CD4-positive, alpha-beta T cell treated with Interleukin-12 subunit alpha and Interleukin-12 subunit beta, for 1 hour (primary cell): Measurements from ENCODE around the gene PPP4C.

Source experiments
- DNase-seq: peaks from one replicate; pipeline ENCODE4 v3.0.0-alpha.2; 2020

Gene PPP4C

GRCh38 chr16:30060346-30060745 is 15.4 kb upstream of the PPP4C start:
- no peak for DNase-seq

GRCh38 chr16:30060836-30061554 is 14.8 kb upstream of the PPP4C start:
- no peak for DNase-seq

GRCh38 chr16:30063278-30063892 is 12.4 kb upstream of the PPP4C start:
- no peak for DNase-seq

- peak; percentile 75 for DNase-seq
These were observed 11.7 kb upstream of the PPP4C start for GRCh38 chr16:30063893-30064728.

GRCh38 chr16:30064729-30065101 is 11.1 kb upstream of the PPP4C start:
- DNase-seq = no peak

GRCh38 chr16:30065102-30065942 is 10.5 kb upstream of the PPP4C start, which contains the start of gene ALDOA:
ALDOA (plus strand) TSS chr16:30065760; CDS start chr16:30066898, 1,138 bp downstream.
- DNase-seq = peak; percentile 95

GRCh38 chr16:30065943-30066760 is 9.6 kb upstream of the PPP4C start:
- DNase-seq = peak; percentile 35

GRCh38 chr16:30066761-30067583 is 8.8 kb upstream of the PPP4C start:
- DNase-seq = no peak

GRCh38 chr16:30067584-30067916 is 8.2 kb upstream of the PPP4C start:
- DNase-seq = no peak

- DNase-seq = no peak
These were observed 7.5 kb upstream of the PPP4C start for GRCh38 chr16:30068333-30068732.

- peak; percentile 66 for DNase-seq
These were observed 6.8 kb upstream of the PPP4C start for GRCh38 chr16:30068750-30069610.

GRCh38 chr16:30069611-30070462 is 6.0 kb upstream of the PPP4C start:
- DNase-seq = no peak

- DNase-seq = no peak
These were observed 5.3 kb upstream of the PPP4C start for GRCh38 chr16:30070490-30070889.

- DNase-seq = peak; percentile 23
These were observed 540 bp downstream of the PPP4C start for GRCh38 chr16:30076276-30076791.

GRCh38 chr16:30077656-30078055 is 1.9 kb downstream of the PPP4C start:
- no peak for DNase-seq

- DNase-seq = no peak
These were observed 3.0 kb downstream of the PPP4C start for GRCh38 chr16:30078744-30079143.

- DNase-seq = no peak
These were observed 3.7 kb downstream of the PPP4C start for GRCh38 chr16:30079480-30079879.

GRCh38 chr16:30082545-30083090 is 6.8 kb downstream of the PPP4C start:
- no peak for DNase-seq
